ENCODE data around the gene COL27A1.
"Not testable (repeated sequence)": the region's sequence is repeated elsewhere in the genome, so short reads cannot be mapped to it uniquely, and the experiment has no call there.

Gene COL27A1

DNA sequence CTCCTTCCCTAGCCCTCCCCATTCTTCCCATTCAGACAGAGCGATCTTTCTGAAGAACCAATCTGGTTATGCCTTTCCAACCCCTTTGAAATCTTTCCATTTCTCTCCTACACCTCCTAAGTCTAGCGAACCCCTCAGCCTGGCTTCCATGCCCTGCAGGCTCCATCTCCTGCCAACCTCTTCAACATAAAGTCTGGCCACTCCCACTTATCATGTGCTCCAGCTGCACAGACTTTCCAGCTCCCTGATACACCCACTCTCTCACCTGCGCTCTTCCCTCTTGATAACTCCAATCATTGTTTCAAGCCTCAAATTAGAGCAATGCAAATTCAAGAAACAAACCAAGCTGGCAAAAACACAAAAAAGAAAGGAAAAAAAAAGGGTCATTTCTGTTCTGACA, 163.8 kb downstream of the COL27A1 start:
- TF ChIP-seq, protein P1, sequence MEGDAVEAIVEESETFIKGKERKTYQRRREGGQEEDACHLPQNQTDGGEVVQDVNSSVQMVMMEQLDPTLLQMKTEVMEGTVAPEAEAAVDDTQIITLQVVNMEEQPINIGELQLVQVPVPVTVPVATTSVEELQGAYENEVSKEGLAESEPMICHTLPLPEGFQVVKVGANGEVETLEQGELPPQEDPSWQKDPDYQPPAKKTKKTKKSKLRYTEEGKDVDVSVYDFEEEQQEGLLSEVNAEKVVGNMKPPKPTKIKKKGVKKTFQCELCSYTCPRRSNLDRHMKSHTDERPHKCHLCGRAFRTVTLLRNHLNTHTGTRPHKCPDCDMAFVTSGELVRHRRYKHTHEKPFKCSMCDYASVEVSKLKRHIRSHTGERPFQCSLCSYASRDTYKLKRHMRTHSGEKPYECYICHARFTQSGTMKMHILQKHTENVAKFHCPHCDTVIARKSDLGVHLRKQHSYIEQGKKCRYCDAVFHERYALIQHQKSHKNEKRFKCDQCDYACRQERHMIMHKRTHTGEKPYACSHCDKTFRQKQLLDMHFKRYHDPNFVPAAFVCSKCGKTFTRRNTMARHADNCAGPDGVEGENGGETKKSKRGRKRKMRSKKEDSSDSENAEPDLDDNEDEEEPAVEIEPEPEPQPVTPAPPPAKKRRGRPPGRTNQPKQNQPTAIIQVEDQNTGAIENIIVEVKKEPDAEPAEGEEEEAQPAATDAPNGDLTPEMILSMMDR (IDR thresholded peaks at IDR 0.05): no peak
- H3K27me3 ChIP-seq (ENCODE audit: control insufficient read depth, insufficient read depth, low read length): no peaks in the 10 kb centered on the region
- no peak overlapping the region for H3K4me2 ChIP-seq (ENCODE audit: low read length)
- no peak overlapping the region for H3K27ac ChIP-seq
- H3K79me2 ChIP-seq: no peaks in the 10 kb centered on the region
- no peak overlapping the region for H3K9ac ChIP-seq
- H3K4me1 ChIP-seq: no peaks in the 10 kb centered on the region
- no peak overlapping the region for H3K4me3 ChIP-seq (ENCODE audit: low read depth, low read length)
- H2AFZ ChIP-seq: no peak overlapping the region
- H3K9me3 ChIP-seq (ENCODE audit: control insufficient read depth, low read length): no peaks in the 10 kb centered on the region
- H3K36me3 ChIP-seq (ENCODE audit: control insufficient read depth, insufficient read depth, low read length): no peaks in the 10 kb centered on the region

DNA sequence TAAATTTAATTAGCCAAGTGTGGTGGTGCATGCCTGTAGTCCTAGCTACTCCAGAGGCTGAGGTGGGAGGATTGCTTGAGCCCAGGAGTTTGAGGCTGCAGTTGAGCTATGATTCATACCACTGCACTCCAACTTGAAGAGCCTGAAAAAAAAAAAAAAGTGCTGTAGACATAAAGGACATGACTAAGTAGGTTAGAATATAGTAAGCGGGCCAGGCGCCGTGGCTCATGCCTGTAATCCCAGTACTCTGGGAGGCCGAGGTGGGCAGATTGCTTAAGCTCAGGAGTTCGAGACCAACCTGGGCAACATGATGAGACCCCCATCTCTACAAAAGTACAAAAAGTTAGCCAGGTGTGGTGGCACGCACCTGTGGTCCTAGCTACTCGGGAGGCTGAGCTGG, 165.4 kb downstream of the COL27A1 start:
- H3K4me2 ChIP-seq (ENCODE audit: low read length); H2AFZ ChIP-seq; H3K4me1 ChIP-seq; H3K4me3 ChIP-seq (ENCODE audit: low read depth, low read length); H3K79me2 ChIP-seq; H3K9me3 ChIP-seq (ENCODE audit: control insufficient read depth, low read length); H3K27me3 ChIP-seq (ENCODE audit: control insufficient read depth, insufficient read depth, low read length); H3K36me3 ChIP-seq (ENCODE audit: control insufficient read depth, insufficient read depth, low read length); H3K9ac ChIP-seq; H3K27ac ChIP-seq: not testable (repeated sequence)

DNA sequence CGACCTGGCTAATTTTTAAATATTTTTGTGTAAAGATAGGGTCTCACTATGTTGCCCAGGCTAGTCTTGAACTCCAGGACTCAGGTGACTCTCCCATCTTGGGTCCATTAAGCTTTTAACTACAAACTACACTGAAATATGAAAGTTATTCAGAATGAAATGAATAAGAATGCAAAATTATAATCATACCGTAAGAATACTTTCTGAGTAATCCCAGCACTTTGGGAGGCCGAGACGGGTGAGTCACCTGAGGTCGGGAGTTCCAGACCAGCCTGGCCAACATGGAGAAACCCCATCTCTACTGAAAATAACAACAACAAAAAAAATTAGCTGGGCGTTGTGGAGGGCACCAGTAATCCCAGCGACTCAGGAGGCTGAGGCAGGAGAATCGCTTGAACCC, 166.4 kb downstream of the COL27A1 start:
- Histone ChIP-seq H3K4me1 (no peaks in the 10 kb centered on the region), H3K79me2 (no peaks in the 10 kb centered on the region)
- TF ChIP-seq, protein P1 (IDR thresholded peaks at IDR 0.05): no peak

DNA sequence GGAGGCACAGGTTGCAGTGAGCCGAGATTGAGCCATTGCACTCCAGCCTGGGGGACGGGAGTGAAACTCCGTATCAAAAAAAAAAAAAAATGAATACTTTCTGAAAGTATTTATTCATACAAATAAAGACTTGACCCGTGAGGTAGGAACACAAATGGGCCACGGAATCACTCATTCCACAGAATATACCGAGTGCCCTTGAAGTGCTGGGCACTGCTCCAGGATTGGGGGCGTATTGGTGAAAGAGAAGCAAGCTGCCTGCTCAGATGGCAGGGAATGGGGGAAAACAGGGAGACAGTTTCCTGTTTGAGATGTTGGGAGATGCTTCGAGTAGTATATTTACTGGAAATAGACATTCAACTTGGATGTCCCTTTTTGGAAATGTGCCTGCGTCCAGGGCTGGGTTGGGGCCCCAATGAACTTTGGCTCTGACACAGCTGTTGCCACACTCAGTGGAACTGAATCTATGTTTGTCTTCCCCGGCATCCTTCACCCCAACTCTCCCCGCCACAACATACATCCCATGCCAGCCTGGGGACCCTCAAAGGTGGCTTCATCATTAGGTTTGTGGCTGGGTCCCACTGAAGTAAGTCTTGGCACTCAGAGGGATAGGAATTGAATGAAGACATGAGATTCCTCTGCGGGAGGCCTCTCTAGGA, 167.0 kb downstream of the COL27A1 start:
- H3K36me3 ChIP-seq (ENCODE audit: control insufficient read depth, insufficient read depth, low read length); H3K27me3 ChIP-seq (ENCODE audit: control insufficient read depth, insufficient read depth, low read length); H2AFZ ChIP-seq; H3K4me2 ChIP-seq (ENCODE audit: low read length); H3K4me3 ChIP-seq (ENCODE audit: low read depth, low read length); H3K4me1 ChIP-seq; H3K79me2 ChIP-seq; H3K9me3 ChIP-seq (ENCODE audit: control insufficient read depth, low read length); H3K27ac ChIP-seq; H3K9ac ChIP-seq: not testable (repeated sequence)

More for the DNA sequence above, 166.4 kb downstream of the COL27A1 start:
- H3K36me3 ChIP-seq (ENCODE audit: control insufficient read depth, insufficient read depth, low read length): no peaks in the 10 kb centered on the region
- H3K4me2 ChIP-seq (ENCODE audit: low read length): no peak overlapping the region
- H3K27ac ChIP-seq: no peak overlapping the region
- no peaks in the 10 kb centered on the region for H3K27me3 ChIP-seq (ENCODE audit: control insufficient read depth, insufficient read depth, low read length)
- no peaks in the 10 kb centered on the region for H3K9me3 ChIP-seq (ENCODE audit: control insufficient read depth, low read length)
- H3K4me3 ChIP-seq (ENCODE audit: low read depth, low read length): no peak overlapping the region
- H3K9ac ChIP-seq: no peak overlapping the region
- no peak overlapping the region for H2AFZ ChIP-seq

DNA sequence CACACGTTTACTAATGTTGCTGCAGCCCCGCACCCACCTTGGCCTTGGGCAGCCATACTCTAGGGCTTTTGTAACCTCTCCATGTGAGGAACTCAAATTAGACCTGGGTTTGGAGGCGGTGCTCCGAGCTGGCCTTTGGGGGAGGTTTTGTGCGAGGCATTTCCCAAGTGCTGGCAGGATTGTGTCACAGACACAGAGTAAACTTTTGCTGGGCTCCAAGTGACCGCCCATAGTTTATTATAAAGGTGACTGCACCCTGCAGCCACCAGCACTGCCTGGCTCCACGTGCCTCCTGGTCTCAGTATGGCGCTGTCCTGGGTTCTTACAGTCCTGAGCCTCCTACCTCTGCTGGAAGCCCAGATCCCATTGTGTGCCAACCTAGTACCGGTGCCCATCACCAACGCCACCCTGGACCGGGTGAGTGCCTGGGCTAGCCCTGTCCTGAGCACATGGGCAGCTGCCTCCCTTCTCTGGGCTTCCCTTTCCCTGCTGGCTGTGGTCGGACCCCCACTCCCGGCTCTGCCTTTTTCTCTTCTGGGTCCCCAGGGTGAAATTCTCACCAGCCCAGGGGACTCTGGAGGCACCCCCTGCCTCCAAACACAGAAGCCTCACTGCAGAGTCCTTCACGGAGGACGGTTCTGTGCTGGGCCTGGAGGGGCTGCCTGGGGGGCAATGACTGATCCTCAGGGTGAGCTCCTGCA, 167.6 kb downstream of the COL27A1 start, which contains the start of gene ORM1:
TSS of gene ORM1 (plus strand) at position 268 of the 701 bp plus-strand sequence. CDS start at position 304, 36 bp downstream.
- not testable (repeated sequence) for H3K79me2 ChIP-seq; H3K4me1 ChIP-seq; H3K27me3 ChIP-seq (ENCODE audit: control insufficient read depth, insufficient read depth, low read length); H3K9me3 ChIP-seq (ENCODE audit: control insufficient read depth, low read length); H3K4me2 ChIP-seq (ENCODE audit: low read length); H2AFZ ChIP-seq; H3K4me3 ChIP-seq (ENCODE audit: low read depth, low read length); H3K9ac ChIP-seq; H3K27ac ChIP-seq; H3K36me3 ChIP-seq (ENCODE audit: control insufficient read depth, insufficient read depth, low read length)

DNA sequence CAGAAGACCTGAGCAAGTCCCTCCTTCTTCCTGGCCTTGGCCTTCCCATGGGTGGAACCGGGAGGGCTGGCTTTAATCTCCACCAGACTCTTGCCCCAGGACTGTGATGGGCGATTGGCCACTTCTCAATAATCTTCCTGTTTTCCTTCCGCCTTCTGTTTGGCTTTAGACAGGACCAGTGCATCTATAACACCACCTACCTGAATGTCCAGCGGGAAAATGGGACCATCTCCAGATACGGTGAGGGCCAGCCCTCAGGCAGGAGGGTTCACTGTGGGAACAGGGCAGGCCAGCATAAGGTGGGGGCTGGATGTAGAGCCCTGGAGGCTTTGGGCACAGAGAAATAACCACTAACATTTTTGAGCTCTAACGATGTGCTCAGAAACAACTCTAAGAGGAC, 168.5 kb downstream of the COL27A1 start:
- H3K79me2 ChIP-seq; H3K9me3 ChIP-seq (ENCODE audit: control insufficient read depth, low read length); H3K36me3 ChIP-seq (ENCODE audit: control insufficient read depth, insufficient read depth, low read length); H3K4me2 ChIP-seq (ENCODE audit: low read length); H2AFZ ChIP-seq; H3K4me3 ChIP-seq (ENCODE audit: low read depth, low read length); H3K9ac ChIP-seq; H3K27ac ChIP-seq; H3K4me1 ChIP-seq; H3K27me3 ChIP-seq (ENCODE audit: control insufficient read depth, insufficient read depth, low read length): not testable (repeated sequence)

Measured in parathyroid adenoma (tissue), 2 donors.